ENCODE results near the gene JUP. TPM values are rescaled to one million over a fixed set of nuclear protein-coding genes. Genes with fewer than 3 reads are reported as not detected.

The JUP gene
- total and polyA plus RNA-seq, 10 of the 15 experiments (the other 5 are each of a cell fraction or from before 2014, with no cell fraction given), result 1.5 to 36.3 (median 11.6) TPM

DNA sequence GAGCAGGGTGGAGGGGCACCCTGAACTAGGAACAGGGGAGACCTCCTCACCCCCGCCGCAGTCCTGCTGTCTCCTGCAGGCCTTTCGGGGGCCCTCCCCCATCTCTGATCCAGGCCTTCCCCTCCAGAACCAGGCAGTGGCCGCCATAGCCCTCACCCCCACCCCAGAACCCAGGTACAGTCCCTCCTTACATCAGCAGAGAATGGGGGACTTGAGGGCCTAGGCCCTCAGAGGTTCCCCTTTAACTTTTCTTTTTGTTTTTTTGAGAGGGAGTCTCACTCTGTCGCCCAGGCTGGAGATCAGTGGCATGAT, 47.8 kb downstream of the JUP start:
- Histone ChIP-seq H3K36me3 (ENCODE audit: control insufficient read depth in 2 of 2, insufficient read depth in 2 of 2, low read length in 1 of 2) (no peaks in the 10 kb centered on the region), H3K9me3 (replicated peaks; ENCODE audit: control insufficient read depth, insufficient read depth, low read length) (no peaks in the 10 kb centered on the region), H3K4me2 (ENCODE audit: control insufficient read depth, insufficient read depth) (no peak overlapping the region), H2AFZ (ENCODE audit: control insufficient read depth, low read depth, low read length) (peak overlapping the region; percentile 99; the same call in 1 of the 2 replicates), H3K4me3 (no peak overlapping the region), H3K27ac (ENCODE audit: control insufficient read depth, insufficient read depth) (no peak overlapping the region), H3K27me3 (replicated peaks in 1 of 2; ENCODE audit: control insufficient read depth in 2 of 2, insufficient read depth in 2 of 2, low read length in 1 of 2) (peaks cover 8% of the 10 kb centered on the region in 2 experiments; a peak in 3 of 4 replicates), H3K4me1 (ENCODE audit: control insufficient read depth, insufficient read depth, low read length) (peaks cover 3% of the 10 kb centered on the region; the same call in 1 of the 2 replicates), H3K79me2 (ENCODE audit: control insufficient read depth, insufficient read depth, low read length) (no peaks in the 10 kb centered on the region), H3K9ac (ENCODE audit: control insufficient read depth, insufficient read depth, low read length) (no peak overlapping the region), H4K20me1 (ENCODE audit: control insufficient read depth, insufficient read depth) (no peaks in the 10 kb centered on the region)
- ChIA-PET RAD21 (ENCODE audit: unreplicated experiment) (no interaction called here), SMC1A (ENCODE audit: uncharacterized antibody, unreplicated experiment) (no interaction called here), CTCF (interaction anchor here (0.6 to 2.9 kb wide), 3 partner anchors 8 to 62 kb away, joined by 3 to 17 read pairs (median 3); no protein-coding TSS in a partner anchor), POLR2A (no interaction called here)
- intact Hi-C loops (cut with micrococcal nuclease; ENCODE audit: unreplicated experiment), result loop anchor here (1.0 kb wide), 3 partner anchors 63 to 221 kb away; no protein-coding TSS in a partner anchor
- ATAC-seq (no peak), FAIRE-seq (no peak), DNase-seq (ENCODE audit: low read depth, low spot score) (no peak)
- in situ Hi-C loops (cut with MboI), result no loop called here
- no peak for TF ChIP-seq SREBF2 (IDR thresholded peaks at IDR 0.05; ENCODE audit: low read length)
- TF ChIP-seq MXI1 (IDR thresholded peaks at IDR 0.05; ENCODE audit: low read depth, low read length), result no peak
- no peak for TF ChIP-seq BRCA1 (IDR thresholded peaks at IDR 0.05; ENCODE audit: low read depth, low read length)
- TF ChIP-seq JUNB (IDR thresholded peaks at IDR 0.05), result no peak
- no peak for TF ChIP-seq RBBP5 (conservative IDR thresholded peaks at IDR 0.05)
- TF ChIP-seq, protein P1, sequence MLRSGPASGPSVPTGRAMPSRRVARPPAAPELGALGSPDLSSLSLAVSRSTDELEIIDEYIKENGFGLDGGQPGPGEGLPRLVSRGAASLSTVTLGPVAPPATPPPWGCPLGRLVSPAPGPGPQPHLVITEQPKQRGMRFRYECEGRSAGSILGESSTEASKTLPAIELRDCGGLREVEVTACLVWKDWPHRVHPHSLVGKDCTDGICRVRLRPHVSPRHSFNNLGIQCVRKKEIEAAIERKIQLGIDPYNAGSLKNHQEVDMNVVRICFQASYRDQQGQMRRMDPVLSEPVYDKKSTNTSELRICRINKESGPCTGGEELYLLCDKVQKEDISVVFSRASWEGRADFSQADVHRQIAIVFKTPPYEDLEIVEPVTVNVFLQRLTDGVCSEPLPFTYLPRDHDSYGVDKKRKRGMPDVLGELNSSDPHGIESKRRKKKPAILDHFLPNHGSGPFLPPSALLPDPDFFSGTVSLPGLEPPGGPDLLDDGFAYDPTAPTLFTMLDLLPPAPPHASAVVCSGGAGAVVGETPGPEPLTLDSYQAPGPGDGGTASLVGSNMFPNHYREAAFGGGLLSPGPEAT (IDR thresholded peaks at IDR 0.05; ENCODE audit: low read depth), result no peak
- TF ChIP-seq NFYA (IDR thresholded peaks at IDR 0.05; ENCODE audit: borderline replicate concordance, low read depth, low read length), result no peak
- TF ChIP-seq HDGF (IDR thresholded peaks at IDR 0.05), result no peak
- TF ChIP-seq, protein P2, sequence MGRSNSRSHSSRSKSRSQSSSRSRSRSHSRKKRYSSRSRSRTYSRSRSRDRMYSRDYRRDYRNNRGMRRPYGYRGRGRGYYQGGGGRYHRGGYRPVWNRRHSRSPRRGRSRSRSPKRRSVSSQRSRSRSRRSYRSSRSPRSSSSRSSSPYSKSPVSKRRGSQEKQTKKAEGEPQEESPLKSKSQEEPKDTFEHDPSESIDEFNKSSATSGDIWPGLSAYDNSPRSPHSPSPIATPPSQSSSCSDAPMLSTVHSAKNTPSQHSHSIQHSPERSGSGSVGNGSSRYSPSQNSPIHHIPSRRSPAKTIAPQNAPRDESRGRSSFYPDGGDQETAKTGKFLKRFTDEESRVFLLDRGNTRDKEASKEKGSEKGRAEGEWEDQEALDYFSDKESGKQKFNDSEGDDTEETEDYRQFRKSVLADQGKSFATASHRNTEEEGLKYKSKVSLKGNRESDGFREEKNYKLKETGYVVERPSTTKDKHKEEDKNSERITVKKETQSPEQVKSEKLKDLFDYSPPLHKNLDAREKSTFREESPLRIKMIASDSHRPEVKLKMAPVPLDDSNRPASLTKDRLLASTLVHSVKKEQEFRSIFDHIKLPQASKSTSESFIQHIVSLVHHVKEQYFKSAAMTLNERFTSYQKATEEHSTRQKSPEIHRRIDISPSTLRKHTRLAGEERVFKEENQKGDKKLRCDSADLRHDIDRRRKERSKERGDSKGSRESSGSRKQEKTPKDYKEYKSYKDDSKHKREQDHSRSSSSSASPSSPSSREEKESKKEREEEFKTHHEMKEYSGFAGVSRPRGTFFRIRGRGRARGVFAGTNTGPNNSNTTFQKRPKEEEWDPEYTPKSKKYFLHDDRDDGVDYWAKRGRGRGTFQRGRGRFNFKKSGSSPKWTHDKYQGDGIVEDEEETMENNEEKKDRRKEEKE (IDR thresholded peaks at IDR 0.05), result no peak
- TF ChIP-seq NBN (IDR thresholded peaks at IDR 0.05), result no peak
- no peak for TF ChIP-seq SP1 (IDR thresholded peaks at IDR 0.05; ENCODE audit: low read depth, low read length)
- TF ChIP-seq, protein P3, sequence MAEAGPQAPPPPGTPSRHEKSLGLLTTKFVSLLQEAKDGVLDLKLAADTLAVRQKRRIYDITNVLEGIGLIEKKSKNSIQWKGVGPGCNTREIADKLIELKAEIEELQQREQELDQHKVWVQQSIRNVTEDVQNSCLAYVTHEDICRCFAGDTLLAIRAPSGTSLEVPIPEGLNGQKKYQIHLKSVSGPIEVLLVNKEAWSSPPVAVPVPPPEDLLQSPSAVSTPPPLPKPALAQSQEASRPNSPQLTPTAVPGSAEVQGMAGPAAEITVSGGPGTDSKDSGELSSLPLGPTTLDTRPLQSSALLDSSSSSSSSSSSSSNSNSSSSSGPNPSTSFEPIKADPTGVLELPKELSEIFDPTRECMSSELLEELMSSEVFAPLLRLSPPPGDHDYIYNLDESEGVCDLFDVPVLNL (IDR thresholded peaks at IDR 0.05; ENCODE audit: low read depth, low read length), result no peak
- TF ChIP-seq, protein P4, sequence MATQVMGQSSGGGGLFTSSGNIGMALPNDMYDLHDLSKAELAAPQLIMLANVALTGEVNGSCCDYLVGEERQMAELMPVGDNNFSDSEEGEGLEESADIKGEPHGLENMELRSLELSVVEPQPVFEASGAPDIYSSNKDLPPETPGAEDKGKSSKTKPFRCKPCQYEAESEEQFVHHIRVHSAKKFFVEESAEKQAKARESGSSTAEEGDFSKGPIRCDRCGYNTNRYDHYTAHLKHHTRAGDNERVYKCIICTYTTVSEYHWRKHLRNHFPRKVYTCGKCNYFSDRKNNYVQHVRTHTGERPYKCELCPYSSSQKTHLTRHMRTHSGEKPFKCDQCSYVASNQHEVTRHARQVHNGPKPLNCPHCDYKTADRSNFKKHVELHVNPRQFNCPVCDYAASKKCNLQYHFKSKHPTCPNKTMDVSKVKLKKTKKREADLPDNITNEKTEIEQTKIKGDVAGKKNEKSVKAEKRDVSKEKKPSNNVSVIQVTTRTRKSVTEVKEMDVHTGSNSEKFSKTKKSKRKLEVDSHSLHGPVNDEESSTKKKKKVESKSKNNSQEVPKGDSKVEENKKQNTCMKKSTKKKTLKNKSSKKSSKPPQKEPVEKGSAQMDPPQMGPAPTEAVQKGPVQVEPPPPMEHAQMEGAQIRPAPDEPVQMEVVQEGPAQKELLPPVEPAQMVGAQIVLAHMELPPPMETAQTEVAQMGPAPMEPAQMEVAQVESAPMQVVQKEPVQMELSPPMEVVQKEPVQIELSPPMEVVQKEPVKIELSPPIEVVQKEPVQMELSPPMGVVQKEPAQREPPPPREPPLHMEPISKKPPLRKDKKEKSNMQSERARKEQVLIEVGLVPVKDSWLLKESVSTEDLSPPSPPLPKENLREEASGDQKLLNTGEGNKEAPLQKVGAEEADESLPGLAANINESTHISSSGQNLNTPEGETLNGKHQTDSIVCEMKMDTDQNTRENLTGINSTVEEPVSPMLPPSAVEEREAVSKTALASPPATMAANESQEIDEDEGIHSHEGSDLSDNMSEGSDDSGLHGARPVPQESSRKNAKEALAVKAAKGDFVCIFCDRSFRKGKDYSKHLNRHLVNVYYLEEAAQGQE (IDR thresholded peaks at IDR 0.05; ENCODE audit: low read depth, low read length), result no peak
- 81% methylated on average over 5 of the region's 5 CpGs for WGBS (ENCODE audit: insufficient coverage, insufficient replicate concordance, low lambda C conversion rate, missing lambda C conversion rate)
- no TSS peak for BruUV-seq (replicated peaks)

All from GM12878 (cell line).